Activated CD4-positive, alpha-beta T cell treated with anti-CD3 and anti-CD28 coated beads for 4 hours (primary cell): ENCODE data around the gene IL21.
"Not testable (repeated sequence)": the region's sequence is repeated elsewhere in the genome, so short reads cannot be mapped to it uniquely, and the experiment has no call there.

Source experiments
- DNase-seq, 2 donors: peaks; one replicate each; pipeline ENCODE4 v3.0.0-alpha.2; 2020

Gene IL21

GRCh38 chr4:122621016-122621507, at the start of gene IL21:
IL21 (minus strand) TSS chr4:122621066; CDS start chr4:122621011, 55 bp downstream.
- no peak for DNase-seq

GRCh38 chr4:122669911-122670738, 49.3 kb upstream of the IL21 start:
- no peak for DNase-seq

- no peak for DNase-seq
Measured at GRCh38 chr4:122668241-122668640, 47.4 kb upstream of the IL21 start.

GRCh38 chr4:122666527-122667245, 45.8 kb upstream of the IL21 start:
- peak in 1 of 2 donors; percentile 6 for DNase-seq

- no peak for DNase-seq
Measured at GRCh38 chr4:122665161-122665929, 44.5 kb upstream of the IL21 start.

- peak; percentile 18 to 29 for DNase-seq
Measured at GRCh38 chr4:122663814-122664610, 43.1 kb upstream of the IL21 start.

- DNase-seq: no peak
Measured at GRCh38 chr4:122663291-122663690, 42.4 kb upstream of the IL21 start.

GRCh38 chr4:122662701-122663100, 41.8 kb upstream of the IL21 start:
- DNase-seq: no peak

- no peak for DNase-seq
Measured at GRCh38 chr4:122661176-122662160, 40.6 kb upstream of the IL21 start.

GRCh38 chr4:122658818-122659295, 38.0 kb upstream of the IL21 start:
- no peak for DNase-seq

- DNase-seq: no peak
Measured at GRCh38 chr4:122658377-122658776, 37.5 kb upstream of the IL21 start.

GRCh38 chr4:122657553-122657952, 36.7 kb upstream of the IL21 start:
- no peak for DNase-seq

- not testable (repeated sequence) for DNase-seq
Measured at GRCh38 chr4:122656583-122656982, 35.7 kb upstream of the IL21 start.

GRCh38 chr4:122652379-122652778, 31.5 kb upstream of the IL21 start:
- peak; percentile 50 to 59 for DNase-seq

- no peak for DNase-seq
Measured at GRCh38 chr4:122650148-122650547, 29.3 kb upstream of the IL21 start.

GRCh38 chr4:122647656-122648055, 26.8 kb upstream of the IL21 start:
- no peak for DNase-seq

- no peak for DNase-seq
Measured at GRCh38 chr4:122643257-122643656, 22.4 kb upstream of the IL21 start.

GRCh38 chr4:122639181-122639580, 18.3 kb upstream of the IL21 start:
- DNase-seq: no peak

GRCh38 chr4:122636697-122637096, 15.8 kb upstream of the IL21 start:
- DNase-seq: no peak

GRCh38 chr4:122635205-122635604, 14.3 kb upstream of the IL21 start:
- DNase-seq: no peak

GRCh38 chr4:122633211-122633610, 12.3 kb upstream of the IL21 start:
- no peak for DNase-seq
